ENCODE results near the gene SLC24A5.

The SLC24A5 gene

GRCh38 chr15:48105936-48106335 is 14.9 kb upstream of the SLC24A5 start:
- TF ChIP-seq CEBPB (IDR thresholded peaks at IDR 0.05) (no peak), TCF12 (IDR thresholded peaks at IDR 0.05; ENCODE audit: low read depth) (no peak), TAF1 (IDR thresholded peaks at IDR 0.05; ENCODE audit: low read depth) (no peak), RAD21 (IDR thresholded peaks at IDR 0.05; ENCODE audit: low read depth) (no peak), ZBTB7A (IDR thresholded peaks at IDR 0.05; ENCODE audit: low read depth) (no peak)

- TF ChIP-seq EGR1 (IDR thresholded peaks at IDR 0.05) (no peak), CREB1 (IDR thresholded peaks at IDR 0.05; ENCODE audit: low read depth) (no peak), ZBTB7A (IDR thresholded peaks at IDR 0.05; ENCODE audit: low read depth) (no peak), FOXM1 (IDR thresholded peaks at IDR 0.05; ENCODE audit: borderline replicate concordance, low read depth) (no peak), TCF12 (IDR thresholded peaks at IDR 0.05; ENCODE audit: low read depth) (no peak), RAD21 (IDR thresholded peaks at IDR 0.05; ENCODE audit: low read depth) (no peak), TAF1 (IDR thresholded peaks at IDR 0.05; ENCODE audit: low read depth) (no peak), TEAD4 (IDR thresholded peaks at IDR 0.05) (no peak), REST (IDR thresholded peaks at IDR 0.05; ENCODE audit: low read depth) (no peak), YY1 (IDR thresholded peaks at IDR 0.05; ENCODE audit: low read depth) (no peak), NFIC (IDR thresholded peaks at IDR 0.05) (no peak), USF1 (IDR thresholded peaks at IDR 0.05) (no peak), EP300 (IDR thresholded peaks at IDR 0.05; ENCODE audit: borderline replicate concordance) (no peak), MAX (IDR thresholded peaks at IDR 0.05) (no peak), CEBPB (IDR thresholded peaks at IDR 0.05) (no peak)
These were observed 11.6 kb upstream of the SLC24A5 start for GRCh38 chr15:48109212-48109611.

GRCh38 chr15:48109856-48110531 is 10.8 kb upstream of the SLC24A5 start:
- TF ChIP-seq YY1 (IDR thresholded peaks at IDR 0.05; ENCODE audit: low read depth): no peak

GRCh38 chr15:48112242-48112641 is 8.5 kb upstream of the SLC24A5 start:
- no peak for TF ChIP-seq MAX (IDR thresholded peaks at IDR 0.05)
- TF ChIP-seq RAD21 (IDR thresholded peaks at IDR 0.05; ENCODE audit: low read depth): peak; percentile 52

GRCh38 chr15:48119277-48119676 is 1.5 kb upstream of the SLC24A5 start:
- no peak for TF ChIP-seq CEBPB (IDR thresholded peaks at IDR 0.05)
- TF ChIP-seq YY1 (IDR thresholded peaks at IDR 0.05; ENCODE audit: low read depth): no peak
- no peak for TF ChIP-seq TCF12 (IDR thresholded peaks at IDR 0.05; ENCODE audit: low read depth)
- TF ChIP-seq MAX (IDR thresholded peaks at IDR 0.05): no peak
- no peak for TF ChIP-seq RAD21 (IDR thresholded peaks at IDR 0.05; ENCODE audit: low read depth)
- no peak for TF ChIP-seq ZBTB7A (IDR thresholded peaks at IDR 0.05; ENCODE audit: low read depth)
- TF ChIP-seq USF1 (IDR thresholded peaks at IDR 0.05): no peak
- TF ChIP-seq REST (IDR thresholded peaks at IDR 0.05; ENCODE audit: low read depth): no peak
- TF ChIP-seq TAF1 (IDR thresholded peaks at IDR 0.05; ENCODE audit: low read depth): no peak
- TF ChIP-seq TEAD4 (IDR thresholded peaks at IDR 0.05): no peak
- no peak for TF ChIP-seq FOXM1 (IDR thresholded peaks at IDR 0.05; ENCODE audit: borderline replicate concordance, low read depth)
- TF ChIP-seq NFIC (IDR thresholded peaks at IDR 0.05): no peak
- no peak for TF ChIP-seq EGR1 (IDR thresholded peaks at IDR 0.05)
- no peak for TF ChIP-seq EP300 (IDR thresholded peaks at IDR 0.05; ENCODE audit: borderline replicate concordance)
- TF ChIP-seq CREB1 (IDR thresholded peaks at IDR 0.05; ENCODE audit: low read depth): no peak

GRCh38 chr15:48121849-48122248 is 1.1 kb downstream of the SLC24A5 start:
- TF ChIP-seq ZBTB7A (IDR thresholded peaks at IDR 0.05; ENCODE audit: low read depth): no peak
- TF ChIP-seq MAX (IDR thresholded peaks at IDR 0.05): no peak
- TF ChIP-seq REST (IDR thresholded peaks at IDR 0.05; ENCODE audit: low read depth): no peak
- no peak for TF ChIP-seq RAD21 (IDR thresholded peaks at IDR 0.05; ENCODE audit: low read depth)
- no peak for TF ChIP-seq TEAD4 (IDR thresholded peaks at IDR 0.05)
- TF ChIP-seq NFIC (IDR thresholded peaks at IDR 0.05): no peak

All from Ishikawa (cell line).